NCI-H2196 treated with DMSO at 0.1 percent for 48 hours (cell line): Measurements from ENCODE around the gene OR13J1.
A peak's percentile ranks its signal among the peaks of the same experiment; 100 is the strongest.

Source experiments
- DNase-seq: peaks from one replicate; lab custom pipeline; 2025; ENCODE audit not compliant: unreplicated experiment; lab: John Stamatoyannopoulos, UW

The OR13J1 gene

GRCh38 chr9:35835216-35835632 is 35.0 kb downstream of the OR13J1 start:
- DNase-seq: no peak

GRCh38 chr9:35834260-35835215 is 35.7 kb downstream of the OR13J1 start:
- DNase-seq: no peak

GRCh38 chr9:35832814-35833213 is 37.4 kb downstream of the OR13J1 start:
- DNase-seq: no peak

GRCh38 chr9:35831040-35831439 is 39.2 kb downstream of the OR13J1 start:
- no peak for DNase-seq

GRCh38 chr9:35829764-35830096 is 40.5 kb downstream of the OR13J1 start:
- no peak for DNase-seq

- DNase-seq: peak; percentile 65
Observed at GRCh38 chr9:35829084-35829763, 41.0 kb downstream of the OR13J1 start, which contains the start of gene TMEM8B. TMEM8B (plus strand) TSS chr9:35829228; CDS start chr9:35829448, 220 bp downstream.

GRCh38 chr9:35828716-35829083 is 41.5 kb downstream of the OR13J1 start, which contains the start of gene FAM221B:
FAM221B (minus strand) TSS chr9:35828732; CDS start chr9:35826161, 2,571 bp downstream.
- no peak for DNase-seq

GRCh38 chr9:35827486-35827885 is 42.7 kb downstream of the OR13J1 start:
- DNase-seq: no peak

- DNase-seq: peak; percentile 39
Observed at GRCh38 chr9:35826071-35826701, 44.0 kb downstream of the OR13J1 start.

- DNase-seq: no peak
Observed at GRCh38 chr9:35822926-35823325, 47.3 kb downstream of the OR13J1 start.

- DNase-seq: no peak
Observed at GRCh38 chr9:35820076-35820475, 50.1 kb downstream of the OR13J1 start.
